ENCODE data around the gene RCOR1.

- TF ChIP-seq, protein P1, sequence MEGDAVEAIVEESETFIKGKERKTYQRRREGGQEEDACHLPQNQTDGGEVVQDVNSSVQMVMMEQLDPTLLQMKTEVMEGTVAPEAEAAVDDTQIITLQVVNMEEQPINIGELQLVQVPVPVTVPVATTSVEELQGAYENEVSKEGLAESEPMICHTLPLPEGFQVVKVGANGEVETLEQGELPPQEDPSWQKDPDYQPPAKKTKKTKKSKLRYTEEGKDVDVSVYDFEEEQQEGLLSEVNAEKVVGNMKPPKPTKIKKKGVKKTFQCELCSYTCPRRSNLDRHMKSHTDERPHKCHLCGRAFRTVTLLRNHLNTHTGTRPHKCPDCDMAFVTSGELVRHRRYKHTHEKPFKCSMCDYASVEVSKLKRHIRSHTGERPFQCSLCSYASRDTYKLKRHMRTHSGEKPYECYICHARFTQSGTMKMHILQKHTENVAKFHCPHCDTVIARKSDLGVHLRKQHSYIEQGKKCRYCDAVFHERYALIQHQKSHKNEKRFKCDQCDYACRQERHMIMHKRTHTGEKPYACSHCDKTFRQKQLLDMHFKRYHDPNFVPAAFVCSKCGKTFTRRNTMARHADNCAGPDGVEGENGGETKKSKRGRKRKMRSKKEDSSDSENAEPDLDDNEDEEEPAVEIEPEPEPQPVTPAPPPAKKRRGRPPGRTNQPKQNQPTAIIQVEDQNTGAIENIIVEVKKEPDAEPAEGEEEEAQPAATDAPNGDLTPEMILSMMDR (IDR thresholded peaks at IDR 0.05) = no peak
- TF ChIP-seq POLR2A (IDR thresholded peaks at IDR 0.05) = no peak
Measured at GRCh38 chr14:102731871-102732800, 139.7 kb downstream of the RCOR1 start.
